ENCODE data around the gene GCN1. TPM values are rescaled to one million over a fixed set of nuclear protein-coding genes. Genes with fewer than 3 reads are reported as not detected.

The GCN1 gene
- polyA plus RNA-seq, 3 donors: 46.9 to 52.5 (median 50.7) TPM

GRCh38 chr12:120121766-120122293 lies 72.7 kb downstream of the GCN1 start:
- DNase-seq (ENCODE audit: low read depth in 3 of 3, low spot score in 2 of 3): no peak

- DNase-seq (ENCODE audit: low read depth in 3 of 3, low spot score in 2 of 3): no peak
These were observed 73.2 kb downstream of the GCN1 start for GRCh38 chr12:120121343-120121742.

- DNase-seq (ENCODE audit: low read depth in 3 of 3, low spot score in 2 of 3): no peak
These were observed 75.1 kb downstream of the GCN1 start for GRCh38 chr12:120119271-120119973.

- no peak for DNase-seq (ENCODE audit: low read depth in 3 of 3, low spot score in 2 of 3)
These were observed 76.0 kb downstream of the GCN1 start for GRCh38 chr12:120118321-120119061.

GRCh38 chr12:120117961-120118320 lies 76.6 kb downstream of the GCN1 start:
- no peak for DNase-seq (ENCODE audit: low read depth in 3 of 3, low spot score in 2 of 3)

- DNase-seq (ENCODE audit: low read depth in 3 of 3, low spot score in 2 of 3): peak; percentile 72 to 85 (median 85)
These were observed 77.5 kb downstream of the GCN1 start for GRCh38 chr12:120116792-120117651.

- no peak for DNase-seq (ENCODE audit: low read depth in 3 of 3, low spot score in 2 of 3)
These were observed 78.1 kb downstream of the GCN1 start, which contains the start of gene RAB35 for GRCh38 chr12:120116441-120116791. Gene RAB35, minus strand, starts transcription at chr12:120116753. Its CDS starts 103 bp downstream, at chr12:120116650.

GRCh38 chr12:120115692-120116440 lies 78.6 kb downstream of the GCN1 start:
- no peak for DNase-seq (ENCODE audit: low read depth in 3 of 3, low spot score in 2 of 3)

- no peak for DNase-seq (ENCODE audit: low read depth in 3 of 3, low spot score in 2 of 3)
These were observed 79.4 kb downstream of the GCN1 start for GRCh38 chr12:120115066-120115465.

GRCh38 chr12:120110550-120111501 lies 83.7 kb downstream of the GCN1 start:
- DNase-seq (ENCODE audit: low read depth in 3 of 3, low spot score in 2 of 3): no peak

GRCh38 chr12:120109570-120110267 lies 84.8 kb downstream of the GCN1 start:
- DNase-seq (ENCODE audit: low read depth in 3 of 3, low spot score in 2 of 3): no peak

GRCh38 chr12:120106151-120106550 lies 88.4 kb downstream of the GCN1 start:
- DNase-seq (ENCODE audit: low read depth in 3 of 3, low spot score in 2 of 3): no peak

- no peak for DNase-seq (ENCODE audit: low read depth in 3 of 3, low spot score in 2 of 3)
These were observed 91.1 kb downstream of the GCN1 start for GRCh38 chr12:120103371-120103770.

GRCh38 chr12:120103044-120103338 lies 91.5 kb downstream of the GCN1 start:
- DNase-seq (ENCODE audit: low read depth in 3 of 3, low spot score in 2 of 3): no peak

GRCh38 chr12:120102189-120103043 lies 92.1 kb downstream of the GCN1 start:
- DNase-seq (ENCODE audit: low read depth in 3 of 3, low spot score in 2 of 3): no peak

GRCh38 chr12:120101617-120102016 lies 92.9 kb downstream of the GCN1 start:
- no peak for DNase-seq (ENCODE audit: low read depth in 3 of 3, low spot score in 2 of 3)

- DNase-seq (ENCODE audit: low read depth in 3 of 3, low spot score in 2 of 3): no peak
These were observed 93.3 kb downstream of the GCN1 start for GRCh38 chr12:120101182-120101581.

GRCh38 chr12:120100630-120101029 lies 93.9 kb downstream of the GCN1 start:
- DNase-seq (ENCODE audit: low read depth in 3 of 3, low spot score in 2 of 3): no peak
